ENCODE measurements around the gene ATRAID. TPM values are rescaled to one million over a fixed set of nuclear protein-coding genes. Genes with fewer than 3 reads are reported as not detected.

ATRAID gene
- polyA plus RNA-seq, 3 donors, result 158 to 166 (median 164) TPM

- DNase-seq, result no peak
Observed at GRCh38 chr2:27264253-27264752, 52.5 kb downstream of the ATRAID start.

GRCh38 chr2:27264753-27265535 is 53.1 kb downstream of the ATRAID start:
- DNase-seq, result peak; percentile 79

- no peak for DNase-seq
Observed at GRCh38 chr2:27265536-27265870, 53.7 kb downstream of the ATRAID start.

Other genes with a start within 250 kb of the ATRAID start
- gene MAPRE3, start 241.4 kb upstream of the ATRAID start, polyA plus RNA-seq (ENCODE audit: insufficient read length in 3 of 3), result 10 to 100 TPM; 12.9 to 17.5 (median 14.3) TPM
- 10 to 100 TPM; 62.3 to 68.9 (median 66.7) TPM for gene TMEM214, start 179.1 kb upstream of the ATRAID start, polyA plus RNA-seq (ENCODE audit: insufficient read length in 3 of 3)
- gene AGBL5, start 160.4 kb upstream of the ATRAID start, polyA plus RNA-seq (ENCODE audit: insufficient read length in 3 of 3), result 10 to 100 TPM; 67.1 to 68.4 (median 67.5) TPM
- 100 to 1,000 TPM; 228 to 288 (median 247) TPM for gene OST4, start 140.4 kb upstream of the ATRAID start, polyA plus RNA-seq (ENCODE audit: insufficient read length in 3 of 3)
- gene EMILIN1, start 133.4 kb upstream of the ATRAID start, polyA plus RNA-seq (ENCODE audit: insufficient read length in 3 of 3), result 100 to 1,000 TPM in 2 of 3 donors, 10 to 100 TPM in 1; 70.9 to 135 (median 102) TPM
- gene KHK, start 125.3 kb upstream of the ATRAID start, polyA plus RNA-seq (ENCODE audit: insufficient read length in 3 of 3), result 10 to 100 TPM; 57.6 to 62.8 (median 60.6) TPM
- gene CGREF1, start 92.9 kb upstream of the ATRAID start, polyA plus RNA-seq (ENCODE audit: insufficient read length in 3 of 3), result 1 to 10 TPM; 5.7 to 8.1 (median 7.5) TPM
- 1 to 10 TPM; 1.3 to 2.5 (median 1.4) TPM for gene ABHD1, start 88.2 kb upstream of the ATRAID start, polyA plus RNA-seq (ENCODE audit: insufficient read length in 3 of 3)
- 10 to 100 TPM; 49.2 to 59.0 (median 51.6) TPM for gene PREB, start 77.4 kb upstream of the ATRAID start, polyA plus RNA-seq (ENCODE audit: insufficient read length in 3 of 3)
- not detected for gene PRR30, start 72.6 kb upstream of the ATRAID start, polyA plus RNA-seq (ENCODE audit: insufficient read length in 3 of 3)
- gene TCF23, start 63.0 kb upstream of the ATRAID start, polyA plus RNA-seq (ENCODE audit: insufficient read length in 3 of 3), result under 1 TPM; 0.50 to 0.66 (median 0.55) TPM
- gene SLC5A6, start 227 bp downstream of the ATRAID start, polyA plus RNA-seq (ENCODE audit: insufficient read length in 3 of 3), result 10 to 100 TPM; 46.6 to 56.2 (median 48.8) TPM
- gene CAD, start 5.3 kb downstream of the ATRAID start, polyA plus RNA-seq (ENCODE audit: insufficient read length in 3 of 3), result 10 to 100 TPM; 58.5 to 59.9 (median 58.9) TPM
- 10 to 100 TPM in 2 of 3 donors, 1 to 10 TPM in 1; 7.6 to 13.2 (median 10.8) TPM for gene SLC30A3, start 51.0 kb downstream of the ATRAID start, polyA plus RNA-seq (ENCODE audit: insufficient read length in 3 of 3)
- 1 to 10 TPM in 2 of 3 donors, under 1 TPM in 1; 0.60 to 2.6 (median 1.4) TPM for gene DNAJC5G, start 63.4 kb downstream of the ATRAID start, polyA plus RNA-seq (ENCODE audit: insufficient read length in 3 of 3)
- gene TRIM54, start 70.4 kb downstream of the ATRAID start, polyA plus RNA-seq (ENCODE audit: insufficient read length in 3 of 3), result 1 to 10 TPM; 4.4 to 8.2 (median 7.6) TPM
- 1 to 10 TPM in 2 of 3 donors, under 1 TPM in 1; 0.62 to 1.6 (median 1.0) TPM for gene UCN, start 96.4 kb downstream of the ATRAID start, polyA plus RNA-seq (ENCODE audit: insufficient read length in 3 of 3)
- 10 to 100 TPM; 72.3 to 89.1 (median 88.3) TPM for gene MPV17, start 111.1 kb downstream of the ATRAID start, polyA plus RNA-seq (ENCODE audit: insufficient read length in 3 of 3)
- 10 to 100 TPM; 69.1 to 80.2 (median 79.8) TPM for gene GTF3C2, start 144.7 kb downstream of the ATRAID start, polyA plus RNA-seq (ENCODE audit: insufficient read length in 3 of 3)
- 10 to 100 TPM; 52.5 to 55.1 (median 53.0) TPM for gene EIF2B4, start 158.3 kb downstream of the ATRAID start, polyA plus RNA-seq (ENCODE audit: insufficient read length in 3 of 3)
- gene SNX17, start 158.6 kb downstream of the ATRAID start, polyA plus RNA-seq (ENCODE audit: insufficient read length in 3 of 3), result 100 to 1,000 TPM; 108 to 121 (median 109) TPM
- 10 to 100 TPM; 23.7 to 27.3 (median 24.6) TPM for gene ZNF513, start 168.7 kb downstream of the ATRAID start, polyA plus RNA-seq (ENCODE audit: insufficient read length in 3 of 3)
- 100 to 1,000 TPM in 1 of 3 donors, 10 to 100 TPM in 2; 91.2 to 107 (median 96.4) TPM for gene PPM1G, start 197.6 kb downstream of the ATRAID start, polyA plus RNA-seq (ENCODE audit: insufficient read length in 3 of 3)
- gene NRBP1, start 216.6 kb downstream of the ATRAID start, polyA plus RNA-seq (ENCODE audit: insufficient read length in 3 of 3), result 100 to 1,000 TPM; 128 to 141 (median 133) TPM
- 10 to 100 TPM in 1 of 3 donors, 1 to 10 TPM in 2; 6.1 to 10.6 (median 9.5) TPM for gene KRTCAP3, start 230.3 kb downstream of the ATRAID start, polyA plus RNA-seq (ENCODE audit: insufficient read length in 3 of 3)